ENCODE measurements around the gene MFAP4.
A peak's percentile ranks its signal among the peaks of the same experiment; 100 is the strongest.

The MFAP4 gene

GRCh38 chr17:19410875-19411620 is 24.1 kb upstream of the MFAP4 start, which contains the start of gene RNF112:
TSS of gene RNF112 (plus strand) at chr17:19411232. CDS start at chr17:19411409, 177 bp downstream.
- Histone ChIP-seq H3K27ac (peak within 1 kb of the TSS in 3 of 21 experiments; percentile 2 to 57 (median 16)), H3K4me3 (peak within 1 kb of the TSS in 2 of 7 experiments; percentile 12 to 13)

GRCh38 chr17:19410091-19410490 is 23.1 kb upstream of the MFAP4 start:
- Histone ChIP-seq H3K4me3 (no peak overlapping the region), H3K27ac (peak overlapping the region in 3 of 21 experiments; percentile 2 to 57 (median 15))

DNA sequence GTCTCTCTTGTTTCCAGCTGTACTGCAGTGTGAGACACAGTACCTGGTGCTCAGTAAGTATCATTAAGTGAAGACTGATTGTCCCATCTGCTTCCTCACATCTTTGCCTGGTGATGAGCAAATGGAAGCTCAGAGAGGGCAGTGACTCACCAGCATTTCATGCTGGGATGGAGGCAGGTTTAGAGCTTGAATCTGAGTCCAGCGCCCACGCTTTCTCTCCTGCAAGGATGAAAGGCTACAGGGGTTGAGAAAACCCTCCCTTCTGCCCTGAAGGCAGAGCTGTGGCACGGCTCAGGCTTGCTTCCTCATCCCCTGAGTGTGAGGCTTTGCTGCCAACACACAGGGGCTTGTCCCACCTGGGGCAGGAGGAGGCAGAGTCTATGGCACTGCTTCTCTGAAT is 22.5 kb upstream of the MFAP4 start:
- no peak overlapping the region for H3K4me3 ChIP-seq
- H3K27ac ChIP-seq: peak overlapping the region in 2 of 21 experiments; percentile 15 to 57

- H3K27ac ChIP-seq: peak overlapping the region in 2 of 21 experiments; percentile 15 to 46
- H3K4me3 ChIP-seq: no peak overlapping the region
These were observed 22.1 kb upstream of the MFAP4 start for GRCh38 chr17:19409066-19409465.

GRCh38 chr17:19408346-19408710 is 21.3 kb upstream of the MFAP4 start:
- H3K4me3 ChIP-seq: no peak overlapping the region
- H3K27ac ChIP-seq: no peak overlapping the region

DNA sequence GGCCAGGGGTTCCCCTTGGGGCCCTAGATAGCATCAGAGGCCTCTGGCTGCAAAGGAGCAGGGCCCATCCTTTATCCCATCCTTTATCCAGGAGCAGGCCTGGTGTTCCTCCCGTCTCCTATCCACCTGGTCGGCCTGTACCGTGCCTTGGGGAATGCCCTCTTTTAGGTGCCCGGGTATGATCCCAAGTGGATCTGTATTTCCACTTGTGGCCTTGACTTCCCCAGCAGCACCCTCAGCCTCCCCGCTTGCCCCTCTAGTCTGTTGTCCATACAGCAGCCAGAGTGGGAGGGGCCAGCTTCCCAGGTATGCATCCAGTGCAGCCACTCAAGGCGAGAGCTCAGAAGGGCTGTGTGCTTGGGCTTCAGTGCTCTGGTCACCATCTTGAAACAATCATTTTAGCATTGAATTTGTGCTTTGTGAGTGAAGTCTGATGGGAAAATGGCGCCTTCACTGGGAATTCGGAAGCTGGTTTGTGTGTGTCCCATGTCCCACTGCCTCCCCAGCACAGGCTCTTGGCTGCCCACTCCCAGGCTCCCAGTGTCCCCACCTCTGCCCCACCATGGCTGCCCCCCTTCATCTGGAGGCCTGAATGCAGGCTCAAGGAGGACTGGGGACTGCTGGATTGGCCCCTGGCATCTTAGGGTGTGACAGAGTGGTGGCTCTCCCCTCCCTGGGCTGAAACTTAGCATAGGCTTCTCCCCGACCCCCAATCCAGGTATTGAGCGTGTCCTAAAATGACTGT is 20.8 kb upstream of the MFAP4 start:
- no peak overlapping the region for H3K4me3 ChIP-seq
- no peak overlapping the region for H3K27ac ChIP-seq

DNA sequence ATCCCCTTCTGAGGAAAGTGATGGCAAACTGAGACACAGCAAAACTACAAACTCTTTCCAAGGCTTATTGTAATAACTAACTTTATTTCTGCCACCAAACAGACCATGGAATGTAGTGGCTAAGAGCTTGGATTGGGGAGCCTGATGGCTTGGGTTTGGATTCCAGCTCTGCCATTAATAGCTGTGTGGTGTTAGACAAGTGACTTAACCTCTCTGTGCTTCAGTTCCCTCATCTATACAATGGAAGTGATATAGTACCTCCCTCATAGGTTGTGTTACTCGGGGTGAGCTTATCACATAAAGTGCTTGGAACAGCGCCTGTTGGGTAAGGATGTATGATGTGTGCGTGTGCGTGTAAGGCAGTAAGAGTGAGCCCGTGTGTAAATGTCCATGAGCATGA is 18.1 kb upstream of the MFAP4 start:
- H3K4me3 ChIP-seq: no peak overlapping the region
- H3K27ac ChIP-seq: no peak overlapping the region

DNA sequence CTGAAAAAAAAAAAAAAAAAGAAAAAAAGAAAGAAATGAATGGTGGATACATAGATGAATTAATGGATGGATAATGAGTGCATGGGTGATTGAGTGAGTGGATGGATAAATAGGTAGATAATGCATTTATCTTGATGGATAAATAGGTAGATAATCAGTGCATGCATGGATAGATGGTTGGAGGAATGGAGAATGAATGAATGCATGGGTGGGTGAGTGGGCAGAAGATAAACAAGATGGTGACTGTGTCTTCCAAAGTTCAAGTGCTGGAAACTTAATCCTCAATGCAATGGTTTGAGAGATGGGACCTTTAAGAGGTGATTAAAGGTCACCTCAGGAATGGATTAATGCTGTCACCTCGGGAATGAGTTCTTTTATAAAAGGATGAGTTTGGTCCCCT is 17.3 kb upstream of the MFAP4 start:
- no peak overlapping the region for H3K27ac ChIP-seq
- H3K4me3 ChIP-seq: no peak overlapping the region

DNA sequence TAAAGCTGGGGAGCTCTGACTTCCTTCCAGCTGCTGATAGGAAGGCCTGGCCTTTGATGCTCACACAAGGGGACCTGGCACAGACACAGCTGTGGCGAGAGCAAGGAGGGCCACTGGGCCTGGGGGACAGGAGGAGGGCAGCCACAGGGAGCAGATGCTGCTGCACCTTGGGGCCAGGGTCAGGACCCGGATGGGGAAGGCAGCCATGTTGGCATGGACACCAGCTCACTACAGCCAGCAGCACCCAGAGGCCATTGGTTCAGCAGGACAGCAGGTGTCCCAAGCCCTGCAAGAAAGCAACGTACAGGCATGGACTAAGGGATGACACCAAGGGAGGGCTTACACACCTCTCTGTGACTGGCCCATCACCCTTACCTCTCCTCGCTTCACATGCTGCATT is 16.0 kb upstream of the MFAP4 start:
- H3K27ac ChIP-seq: no peak overlapping the region
- no peak overlapping the region for H3K4me3 ChIP-seq

- H3K27ac ChIP-seq: no peak overlapping the region
These were observed 15.2 kb upstream of the MFAP4 start for GRCh38 chr17:19402171-19402570.

DNA sequence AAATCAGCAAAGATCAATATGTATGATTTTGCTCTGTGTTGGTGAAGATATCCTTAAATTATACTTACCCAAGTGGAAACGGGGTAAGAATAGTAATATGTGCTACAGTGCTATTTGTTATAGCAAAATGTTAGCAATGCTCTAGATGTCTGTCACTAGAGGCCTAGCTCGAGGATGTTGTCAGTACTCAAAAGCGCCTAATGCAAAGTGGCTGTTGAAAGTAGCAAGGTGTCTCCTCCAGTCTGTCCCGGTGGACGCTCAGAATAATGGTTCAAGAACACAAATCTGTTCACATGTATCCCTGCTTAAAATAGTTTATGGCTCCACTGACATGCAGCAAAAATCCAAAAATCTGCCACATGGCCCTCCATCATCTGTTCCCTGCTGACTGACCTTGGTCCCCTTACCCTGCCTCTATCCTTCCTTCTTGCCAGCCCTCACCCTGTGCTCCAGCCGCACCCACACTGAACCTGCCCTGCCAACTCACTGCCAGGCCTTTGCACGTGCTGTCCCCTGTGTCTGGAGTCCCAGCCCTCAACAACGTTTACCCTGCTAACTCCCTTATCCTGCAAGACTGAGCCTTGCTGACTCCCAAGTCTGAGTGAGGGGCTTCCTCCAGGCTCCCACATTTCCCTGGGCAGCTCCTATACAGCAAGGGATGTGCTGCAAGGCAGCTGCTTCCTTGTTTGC is 14.5 kb upstream of the MFAP4 start:
- H3K4me3 ChIP-seq: no peak overlapping the region
- H3K27ac ChIP-seq: no peak overlapping the region

More at GRCh38 chr17:19402171-19402570, 15.2 kb upstream of the MFAP4 start:
- H3K4me3 ChIP-seq: no peak overlapping the region

GRCh38 chr17:19399750-19400450 is 12.9 kb upstream of the MFAP4 start:
- no peak overlapping the region for H3K4me3 ChIP-seq
- peak overlapping the region in 1 of 21 experiments; percentile 9 for H3K27ac ChIP-seq

- peak overlapping the region in 7 of 21 experiments; percentile 13 to 61 (median 34) for H3K27ac ChIP-seq
- H3K4me3 ChIP-seq: no peak overlapping the region
These were observed 11.6 kb upstream of the MFAP4 start for GRCh38 chr17:19398301-19399181.

GRCh38 chr17:19397556-19398041 is 10.6 kb upstream of the MFAP4 start:
- H3K27ac ChIP-seq: peak overlapping the region in 7 of 21 experiments; percentile 13 to 54 (median 33)

DNA sequence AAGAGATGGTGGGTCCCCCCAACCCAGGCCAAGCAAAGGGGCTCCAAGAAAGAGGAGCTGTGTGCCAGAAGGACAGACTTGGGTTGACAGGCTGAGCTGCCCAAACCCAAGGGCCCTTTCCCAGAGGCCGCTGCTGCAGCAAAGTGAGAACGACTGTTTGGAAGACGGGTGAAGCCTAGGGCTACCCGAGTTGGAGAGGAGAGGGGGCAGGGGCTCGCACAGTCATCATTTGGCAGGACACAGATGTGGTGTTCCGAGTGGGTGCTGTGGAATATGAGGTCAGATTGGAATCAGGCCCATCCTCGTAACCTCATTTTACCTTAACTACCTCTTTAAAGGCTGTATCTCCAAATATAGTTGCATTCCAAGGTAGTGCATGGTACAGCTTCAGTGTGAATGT is 5.3 kb upstream of the MFAP4 start:
- no peak overlapping the region for H3K27ac ChIP-seq
- no peak overlapping the region for H3K4me3 ChIP-seq

More at GRCh38 chr17:19397556-19398041, 10.6 kb upstream of the MFAP4 start:
- H3K4me3 ChIP-seq: no peak overlapping the region

GRCh38 chr17:19391432-19391831 is 4.4 kb upstream of the MFAP4 start:
- Histone ChIP-seq H3K4me3 (no peak overlapping the region), H3K27ac (no peak overlapping the region)

DNA sequence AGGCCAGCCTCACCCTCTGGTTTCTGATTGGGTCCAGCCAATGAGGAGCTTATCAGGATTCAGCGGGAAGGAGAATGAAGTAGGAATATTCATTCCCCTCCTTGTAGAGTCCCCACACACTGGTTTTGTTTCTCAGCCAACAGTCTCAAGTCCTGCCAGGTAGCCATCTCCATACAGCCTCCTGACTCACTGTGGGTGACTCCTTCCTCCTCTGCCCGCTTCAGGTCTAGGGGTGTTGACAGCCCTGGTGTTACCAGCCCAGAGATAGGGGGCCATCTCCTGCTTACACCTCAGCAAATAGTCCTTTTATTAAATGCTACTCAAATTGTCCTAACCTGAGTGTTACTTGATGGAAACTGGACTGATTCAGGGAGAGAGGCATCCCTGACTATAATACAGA is 4.0 kb upstream of the MFAP4 start:
- Histone ChIP-seq H3K27ac (peak overlapping the region in 2 of 21 experiments; percentile 0 to 40), H3K4me3 (no peak overlapping the region)

Data from skin epidermis (tissue), 12 donors.